Activated CD4-positive, alpha-beta T cell treated with anti-CD3 and anti-CD28 coated beads, Interleukin-2, amount 50 U/mL, for 1 hour (primary cell): ENCODE data around the gene WDPCP.
"Not testable (repeated sequence)": the region's sequence is repeated elsewhere in the genome, so short reads cannot be mapped to it uniquely, and the experiment has no call there.

Experiments used
- DNase-seq: peaks from one replicate; pipeline ENCODE4 v3.0.0-alpha.2; 2020

The WDPCP gene

GRCh38 chr2:63589148-63589958 lies 1.1 kb upstream of the WDPCP start:
- DNase-seq: no peak

- DNase-seq: no peak
Observed at GRCh38 chr2:63587814-63588384, 378 bp downstream of the WDPCP start.

- no peak for DNase-seq
Observed at GRCh38 chr2:63582873-63583272, 5.4 kb downstream of the WDPCP start.

- DNase-seq: no peak
Observed at GRCh38 chr2:63581298-63581961, 6.8 kb downstream of the WDPCP start.

GRCh38 chr2:63580651-63581297 lies 7.5 kb downstream of the WDPCP start:
- no peak for DNase-seq

GRCh38 chr2:63578767-63579166 lies 9.5 kb downstream of the WDPCP start:
- no peak for DNase-seq

GRCh38 chr2:63576546-63576945 lies 11.7 kb downstream of the WDPCP start:
- no peak for DNase-seq

- DNase-seq: not testable (repeated sequence)
Observed at GRCh38 chr2:63573726-63574345, 14.4 kb downstream of the WDPCP start.

GRCh38 chr2:63573026-63573425 lies 15.3 kb downstream of the WDPCP start:
- not testable (repeated sequence) for DNase-seq

GRCh38 chr2:63572001-63572400 lies 16.3 kb downstream of the WDPCP start:
- DNase-seq: no peak

- no peak for DNase-seq
Observed at GRCh38 chr2:63571291-63571690, 17.0 kb downstream of the WDPCP start.

GRCh38 chr2:63569740-63570139 lies 18.5 kb downstream of the WDPCP start:
- no peak for DNase-seq

- no peak for DNase-seq
Observed at GRCh38 chr2:63562751-63563150, 25.5 kb downstream of the WDPCP start.

- not testable (repeated sequence) for DNase-seq
Observed at GRCh38 chr2:63558922-63559321, 29.4 kb downstream of the WDPCP start.

- not testable (repeated sequence) for DNase-seq
Observed at GRCh38 chr2:63557819-63558218, 30.5 kb downstream of the WDPCP start.

- DNase-seq: no peak
Observed at GRCh38 chr2:63555931-63556330, 32.3 kb downstream of the WDPCP start.

- DNase-seq: no peak
Observed at GRCh38 chr2:63555299-63555698, 33.0 kb downstream of the WDPCP start.

- no peak for DNase-seq
Observed at GRCh38 chr2:63553049-63553448, 35.2 kb downstream of the WDPCP start.

- no peak for DNase-seq
Observed at GRCh38 chr2:63545023-63545422, 43.3 kb downstream of the WDPCP start.

GRCh38 chr2:63544017-63544627 lies 44.2 kb downstream of the WDPCP start:
- no peak for DNase-seq

- DNase-seq: no peak
Observed at GRCh38 chr2:63539416-63540162, 48.7 kb downstream of the WDPCP start.

- no peak for DNase-seq
Observed at GRCh38 chr2:63538390-63538789, 49.9 kb downstream of the WDPCP start.
